Measurements from ENCODE around the gene MIS18A. TPM values are rescaled to one million over a fixed set of nuclear protein-coding genes. Genes with fewer than 3 reads are reported as not detected.

The MIS18A gene, protein sequence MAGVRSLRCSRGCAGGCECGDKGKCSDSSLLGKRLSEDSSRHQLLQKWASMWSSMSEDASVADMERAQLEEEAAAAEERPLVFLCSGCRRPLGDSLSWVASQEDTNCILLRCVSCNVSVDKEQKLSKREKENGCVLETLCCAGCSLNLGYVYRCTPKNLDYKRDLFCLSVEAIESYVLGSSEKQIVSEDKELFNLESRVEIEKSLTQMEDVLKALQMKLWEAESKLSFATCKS
- total RNA-seq (1 to 10 TPM; 4.2 to 7.7 (median 6.3) TPM), polyA plus RNA-seq (10 to 100 TPM in 1 of 3 donors, 1 to 10 TPM in 2; 7.5 to 10.0 (median 8.2) TPM)
- long read RNA-seq, donor 1, transcript MIS18A-201 (5 exons, 1,575 nt): major isoform, 19 of 19 reads
- long read RNA-seq, donor 1, partial matches to known transcripts: 0 of 19 reads
- long read RNA-seq, donor 1, other reads (novel, unspliced or antisense): 0 of 19 reads
- long read RNA-seq, donor 2, transcript MIS18A-201 (5 exons, 1,575 nt): major isoform, 7 of 12 reads
- long read RNA-seq, donor 2, partial matches to known transcripts: 5 of 12 reads
- long read RNA-seq, donor 2, other reads (novel, unspliced or antisense): 0 of 12 reads

DNA sequence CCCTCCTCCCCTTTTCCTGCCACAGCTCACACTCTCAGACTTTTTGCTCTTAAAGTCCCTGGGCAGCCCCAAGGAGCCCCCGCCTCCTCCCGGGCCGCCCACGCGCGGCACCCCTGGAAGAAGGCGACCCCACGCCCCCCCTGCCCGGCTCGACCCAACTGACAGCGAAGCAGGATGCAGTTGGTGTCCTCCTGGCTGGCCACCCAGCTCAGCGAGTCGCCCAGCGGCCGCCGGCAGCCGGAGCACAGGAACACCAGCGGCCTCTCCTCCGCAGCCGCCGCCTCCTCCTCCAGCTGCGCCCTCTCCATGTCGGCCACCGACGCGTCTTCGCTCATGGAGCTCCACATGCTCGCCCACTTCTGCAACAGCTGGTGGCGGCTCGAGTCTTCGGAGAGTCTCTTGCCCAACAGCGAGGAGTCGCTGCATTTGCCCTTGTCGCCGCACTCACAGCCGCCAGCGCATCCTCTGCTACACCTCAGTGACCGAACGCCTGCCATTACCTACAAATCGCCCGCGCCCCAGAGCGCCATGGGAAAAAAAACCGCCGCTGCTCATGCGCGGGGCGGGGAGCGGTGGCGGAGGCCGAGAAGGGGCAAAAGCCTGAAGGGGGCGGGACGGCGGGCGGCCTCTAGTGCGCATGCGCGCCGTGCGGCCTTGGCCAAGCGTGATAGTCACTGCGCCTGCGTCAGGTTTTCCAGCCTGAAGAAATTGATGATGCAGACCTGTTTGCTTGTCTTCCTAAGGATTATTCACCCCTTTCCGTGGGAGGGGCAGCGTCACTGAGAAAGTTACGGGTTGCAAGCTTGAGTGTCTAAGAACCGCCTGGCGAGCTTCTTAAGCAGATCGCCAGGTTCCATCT lies at the start of gene MIS18A:
Gene MIS18A (minus strand): TSS at position 532 of the 859 bp plus-strand sequence. CDS start 35 bp downstream, at position 497.
- peak; percentile 98 for DNase-seq
- H3K27ac ChIP-seq: peak within 1 kb of the TSS; percentile 11 to 80 (median 70)
- H3K4me1 ChIP-seq: peaks cover 12 to 31% (median 22%) of the 10 kb centered on the region in 6 donors
- H3K36me3 ChIP-seq: peaks cover 0 to 16% (median 1%) of the 10 kb centered on the region in 6 donors
- H3K9me3 ChIP-seq: no peaks in the 10 kb centered on the region
- H3K4me3 ChIP-seq: peak within 1 kb of the TSS; percentile 44 to 99 (median 95)
- H3K27me3 ChIP-seq (replicated peaks in 1 of 7): no peaks in the 10 kb centered on the region
- TF ChIP-seq POLR2AphosphoS5 (IDR thresholded peaks at IDR 0.05) (peak; percentile 89 to 91 (median 91)), POLR2A (IDR thresholded peaks at IDR 0.05) (no peak)
- TF ChIP-seq, protein P1, sequence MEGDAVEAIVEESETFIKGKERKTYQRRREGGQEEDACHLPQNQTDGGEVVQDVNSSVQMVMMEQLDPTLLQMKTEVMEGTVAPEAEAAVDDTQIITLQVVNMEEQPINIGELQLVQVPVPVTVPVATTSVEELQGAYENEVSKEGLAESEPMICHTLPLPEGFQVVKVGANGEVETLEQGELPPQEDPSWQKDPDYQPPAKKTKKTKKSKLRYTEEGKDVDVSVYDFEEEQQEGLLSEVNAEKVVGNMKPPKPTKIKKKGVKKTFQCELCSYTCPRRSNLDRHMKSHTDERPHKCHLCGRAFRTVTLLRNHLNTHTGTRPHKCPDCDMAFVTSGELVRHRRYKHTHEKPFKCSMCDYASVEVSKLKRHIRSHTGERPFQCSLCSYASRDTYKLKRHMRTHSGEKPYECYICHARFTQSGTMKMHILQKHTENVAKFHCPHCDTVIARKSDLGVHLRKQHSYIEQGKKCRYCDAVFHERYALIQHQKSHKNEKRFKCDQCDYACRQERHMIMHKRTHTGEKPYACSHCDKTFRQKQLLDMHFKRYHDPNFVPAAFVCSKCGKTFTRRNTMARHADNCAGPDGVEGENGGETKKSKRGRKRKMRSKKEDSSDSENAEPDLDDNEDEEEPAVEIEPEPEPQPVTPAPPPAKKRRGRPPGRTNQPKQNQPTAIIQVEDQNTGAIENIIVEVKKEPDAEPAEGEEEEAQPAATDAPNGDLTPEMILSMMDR (IDR thresholded peaks at IDR 0.05 in 8 of 11, conservative IDR thresholded peaks at IDR 0.05 in 3 of 11): peak in 6 of 11 experiments; percentile 12 to 49 (median 34)
- 0 to 1% (median 0%) methylated on average over 34 to 69 of the region's 69 CpGs for WGBS, 5 donors
- intact Hi-C loops (cut with DNase I; ENCODE audit: low total_unique reads): no loop called here

DNA sequence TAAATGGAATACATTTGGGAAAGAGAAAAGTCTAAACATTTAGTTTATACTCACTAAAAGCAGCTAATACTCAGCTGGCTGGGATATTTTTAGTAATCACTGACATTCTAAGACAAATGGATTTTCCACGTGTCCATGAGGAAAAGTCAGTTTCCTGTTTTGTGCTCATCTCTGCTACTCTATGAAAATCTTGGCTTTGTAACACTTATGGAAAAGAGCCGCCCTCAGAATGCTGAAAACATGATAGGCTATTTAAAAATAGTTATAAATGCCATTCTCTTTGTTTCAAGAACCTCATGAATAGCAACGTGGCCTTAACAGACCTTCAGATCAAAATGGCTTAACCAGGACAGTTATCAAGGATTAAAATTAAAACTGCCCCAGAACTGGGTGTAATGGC lies 49.7 kb upstream of the MIS18A start:
- intact Hi-C loops (cut with DNase I; ENCODE audit: low total_unique reads): no loop called here
- Histone ChIP-seq H3K9me3 (no peaks in the 10 kb centered on the region), H3K27ac (peak overlapping the region in 7 of 8 donors; percentile 34 to 68 (median 48)), H3K27me3 (replicated peaks in 1 of 7) (no peaks in the 10 kb centered on the region), H3K4me1 (peaks cover 0 to 12% (median 0%) of the 10 kb centered on the region in 6 donors), H3K4me3 (no peak overlapping the region), H3K36me3 (peaks cover 0 to 97% (median 66%) of the 10 kb centered on the region in 6 donors)
- DNase-seq: no peak
- TF ChIP-seq POLR2A (IDR thresholded peaks at IDR 0.05): no peak
- TF ChIP-seq, protein P1 (IDR thresholded peaks at IDR 0.05 in 8 of 11, conservative IDR thresholded peaks at IDR 0.05 in 3 of 11): no peak
- TF ChIP-seq POLR2AphosphoS5 (IDR thresholded peaks at IDR 0.05): no peak
- WGBS, 5 donors: 51 to 71% (median 64%) methylated on average over 3 of the region's 3 CpGs

DNA sequence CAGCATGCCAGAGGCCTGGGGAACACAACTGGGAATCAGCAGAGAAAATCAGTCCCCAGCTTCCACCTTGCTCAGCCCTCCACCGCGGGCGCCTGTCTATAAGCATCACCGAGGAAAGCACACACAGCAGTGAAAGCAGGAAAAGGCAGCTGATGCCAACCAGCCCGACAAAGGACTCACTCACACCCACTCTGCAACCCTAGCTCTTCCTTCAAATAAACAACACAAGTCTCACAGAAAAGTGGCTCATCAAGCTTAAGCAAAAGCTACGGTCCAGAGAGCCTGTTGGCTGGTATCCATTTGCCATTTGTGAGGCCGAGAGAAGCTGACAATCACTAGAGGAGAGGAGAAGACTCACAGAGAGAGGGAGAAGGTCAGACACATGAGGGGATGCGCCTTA lies 46.9 kb upstream of the MIS18A start:
- intact Hi-C loops (cut with DNase I; ENCODE audit: low total_unique reads): no loop called here

More for the DNA sequence above, 46.9 kb upstream of the MIS18A start:
- Histone ChIP-seq H3K27ac (no peak overlapping the region), H3K36me3 (peaks cover 0 to 100% (median 72%) of the 10 kb centered on the region in 6 donors), H3K4me1 (peaks cover 0 to 12% (median 0%) of the 10 kb centered on the region in 6 donors), H3K27me3 (replicated peaks in 1 of 7) (no peaks in the 10 kb centered on the region), H3K4me3 (no peak overlapping the region), H3K9me3 (no peaks in the 10 kb centered on the region)
- TF ChIP-seq POLR2A (IDR thresholded peaks at IDR 0.05) (no peak), POLR2AphosphoS5 (IDR thresholded peaks at IDR 0.05) (no peak)
- TF ChIP-seq, protein P1 (IDR thresholded peaks at IDR 0.05 in 8 of 11, conservative IDR thresholded peaks at IDR 0.05 in 3 of 11): no peak
- 94 to 97% (median 95%) methylated on average over 8 of the region's 8 CpGs for WGBS, 5 donors
- DNase-seq: no peak

All from spleen (tissue), 13 donors.